G401.6 (cell line): Measurements from ENCODE around the gene USP24.
"Not testable (repeated sequence)": the region's sequence is repeated elsewhere in the genome, so short reads cannot be mapped to it uniquely, and the experiment has no call there.

Source experiments
- FAIRE-seq: peaks from 2 replicates; lab custom pipeline; 2012; peaks lifted over from hg19 to GRCh38; lab: Jason Lieb, UNC

The USP24 gene

DNA sequence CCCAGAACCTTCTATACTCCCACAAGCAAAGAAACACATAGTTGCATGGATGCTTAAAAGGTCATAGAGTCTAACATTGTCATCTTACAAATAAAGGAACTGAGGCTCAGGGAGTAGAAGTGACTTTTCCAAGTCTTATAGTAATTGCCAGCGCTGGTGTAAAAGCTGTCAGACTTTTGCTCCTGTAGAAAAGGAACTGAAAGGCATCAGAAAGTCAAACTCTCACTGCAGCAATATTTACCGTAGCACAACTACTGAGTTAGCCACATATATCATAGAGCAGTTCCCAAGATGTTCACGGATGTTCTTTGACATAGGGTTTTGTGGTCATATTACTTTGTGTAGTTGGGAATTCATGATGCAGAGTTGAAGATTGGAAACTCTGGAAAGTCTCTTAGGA lies 16.6 kb upstream of the USP24 start:
- no peak for FAIRE-seq

DNA sequence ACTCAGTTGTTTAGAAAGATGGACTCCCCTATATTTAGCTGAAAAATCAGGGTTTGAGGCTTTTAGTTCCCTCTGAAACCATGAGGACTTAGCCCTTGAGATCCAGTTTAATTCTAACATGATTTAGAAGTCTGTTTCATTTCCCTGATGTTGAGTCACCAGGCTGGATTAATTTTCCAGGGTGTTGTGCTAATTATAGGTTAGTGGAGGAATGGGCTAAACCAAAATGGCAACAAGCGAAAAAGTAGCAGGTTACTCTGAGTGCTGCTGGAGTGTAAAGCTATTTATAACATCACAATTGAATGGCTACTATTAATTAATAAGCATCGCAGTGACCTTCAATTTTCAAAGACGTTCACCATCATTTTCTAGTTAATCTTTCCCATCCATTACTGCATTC lies 15.5 kb upstream of the USP24 start:
- no peak for FAIRE-seq

DNA sequence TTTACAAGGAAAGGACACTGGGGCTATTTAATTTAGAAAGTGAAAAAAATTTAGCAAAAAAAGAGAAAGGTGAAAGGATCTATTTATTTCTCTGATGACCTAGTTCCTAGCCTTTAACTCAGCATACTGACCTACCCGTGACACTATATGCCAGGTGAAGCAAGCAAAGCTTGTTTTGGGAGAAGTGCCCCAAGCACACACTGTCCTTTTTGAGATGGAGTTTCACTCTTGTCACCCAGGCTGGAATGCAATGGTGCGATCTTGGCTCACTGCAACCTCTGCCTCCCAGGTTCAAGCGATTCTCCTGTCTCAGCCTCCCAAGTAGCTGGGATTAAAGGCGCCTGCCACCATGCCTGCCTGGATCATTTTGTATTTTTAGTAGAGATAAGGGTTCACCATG lies 14.6 kb upstream of the USP24 start:
- not testable (repeated sequence) for FAIRE-seq

DNA sequence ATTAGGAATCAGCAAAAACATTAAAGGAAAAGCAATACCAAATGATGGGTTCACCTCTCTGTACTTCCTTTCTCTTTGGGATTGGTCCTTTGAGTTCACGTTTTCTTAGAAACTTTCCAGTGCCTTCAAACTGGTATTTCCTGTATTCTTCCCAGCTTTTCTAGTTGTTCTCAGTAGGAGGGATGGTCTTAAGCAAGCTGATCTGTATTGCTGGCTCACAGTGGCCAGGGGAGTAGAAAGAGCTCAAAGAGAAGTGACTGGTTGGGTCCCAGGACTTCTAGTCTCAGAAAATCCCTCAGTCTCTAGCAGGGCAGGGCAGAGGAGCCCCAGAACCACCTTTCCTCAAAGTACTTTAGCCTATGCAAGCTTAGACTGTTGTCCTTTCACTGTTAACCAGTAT lies 10.1 kb upstream of the USP24 start:
- no peak for FAIRE-seq

DNA sequence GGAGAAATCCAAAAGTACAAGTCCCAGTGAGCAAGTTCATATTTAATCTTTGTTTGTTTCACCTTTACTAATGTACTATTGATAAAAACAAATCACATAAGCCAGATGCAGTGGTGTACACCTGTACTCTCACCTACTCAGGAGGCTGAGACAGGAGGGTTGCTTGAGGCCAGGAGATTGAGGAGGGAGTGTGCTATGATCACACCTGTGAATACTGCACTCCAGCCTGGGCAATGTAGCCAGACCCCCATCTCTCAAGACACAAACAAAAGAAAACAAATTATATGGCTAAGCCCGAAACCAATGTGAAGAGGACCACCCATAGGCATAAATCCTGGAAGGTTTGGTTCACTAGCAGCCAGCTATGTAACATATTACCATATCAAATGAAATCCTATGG lies 9.6 kb upstream of the USP24 start:
- FAIRE-seq = no peak

DNA sequence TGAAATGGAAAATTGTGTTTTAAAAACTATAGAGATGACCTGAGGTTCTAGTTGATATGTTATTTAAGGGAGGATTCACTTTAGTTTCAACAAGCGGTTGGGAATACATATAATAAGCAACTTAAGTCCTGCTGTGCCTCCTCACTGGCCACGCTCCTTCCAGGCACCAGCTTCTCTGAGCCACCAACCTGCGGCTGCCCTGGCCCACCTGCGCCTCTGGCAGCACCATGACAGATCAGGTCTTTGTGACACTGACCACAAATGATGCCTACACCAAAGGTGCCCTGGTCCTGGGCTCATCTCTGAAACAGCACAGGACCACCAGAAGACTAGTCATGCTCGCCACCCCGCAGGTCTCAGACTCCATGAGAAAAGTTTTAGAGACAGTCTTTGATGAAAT lies 7.0 kb upstream of the USP24 start:
- no peak for FAIRE-seq

DNA sequence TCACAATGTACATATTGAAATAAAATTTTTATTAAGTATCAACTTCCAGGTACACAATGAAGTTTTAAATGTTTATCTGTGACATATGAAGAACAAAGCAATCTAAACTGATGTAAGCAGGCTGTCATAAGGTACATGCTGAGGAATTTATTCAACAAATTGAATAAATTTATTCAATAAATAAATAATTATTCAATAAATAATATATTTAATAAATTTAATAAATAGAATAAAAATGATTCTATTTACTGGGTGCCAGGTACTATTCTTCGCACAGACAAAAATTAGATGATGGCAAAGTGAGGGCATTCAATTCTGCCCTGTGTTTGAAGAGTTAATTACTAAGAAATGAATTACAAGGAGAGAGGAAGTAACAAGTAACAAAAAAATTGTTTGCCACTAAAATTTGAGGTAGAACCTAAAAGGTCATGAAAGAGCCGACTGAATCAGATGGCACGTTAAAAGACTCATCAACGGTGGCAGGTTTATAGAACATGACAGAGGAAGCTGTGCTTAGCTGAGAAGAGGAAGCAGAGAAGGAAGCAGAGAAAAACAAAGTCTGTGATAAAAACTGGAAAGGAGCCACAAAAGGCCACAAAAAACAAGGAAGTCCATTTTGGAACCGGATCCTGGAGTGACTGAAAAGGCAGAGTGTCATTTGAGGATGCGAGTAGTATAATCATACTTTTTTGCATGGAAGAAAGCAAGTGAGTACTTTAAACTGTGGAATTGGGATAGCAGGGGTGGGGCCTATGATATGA lies 2.2 kb upstream of the USP24 start:
- FAIRE-seq = peak; percentile 11

DNA sequence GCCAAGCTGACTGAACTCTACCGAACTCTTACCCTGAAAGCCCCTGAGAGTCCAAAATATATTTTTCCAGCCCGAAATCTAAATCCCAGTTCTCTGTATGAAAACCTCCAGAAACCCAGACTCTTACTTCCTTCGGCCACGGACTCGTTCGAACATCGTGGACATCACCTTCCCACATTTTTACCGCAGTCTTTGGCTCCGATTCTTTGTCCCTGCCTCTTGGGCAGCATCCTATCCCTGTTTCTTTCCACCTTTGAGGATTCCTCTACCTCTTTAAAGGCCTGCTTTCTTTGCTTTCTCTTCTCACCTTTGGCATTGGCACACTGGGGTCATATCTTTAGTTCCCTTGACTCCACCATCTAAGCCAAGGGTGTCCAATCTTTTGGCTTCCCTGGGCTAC lies 932 bp upstream of the USP24 start:
- FAIRE-seq = no peak

DNA sequence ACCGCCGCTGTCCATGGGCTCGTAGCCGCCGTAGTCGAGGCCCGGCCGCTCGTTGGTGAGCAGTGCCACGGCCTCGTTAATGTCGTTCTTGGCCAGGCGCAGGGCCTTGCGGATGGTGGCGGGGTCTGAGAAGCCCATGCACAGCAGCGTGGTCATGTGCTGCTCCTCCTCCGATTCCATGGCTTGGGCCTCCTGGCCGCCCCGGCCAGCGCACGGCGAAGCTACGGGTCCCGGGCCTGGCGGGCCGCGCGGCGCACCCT lies 300 bp downstream of the USP24 start:
- no peak for FAIRE-seq

DNA sequence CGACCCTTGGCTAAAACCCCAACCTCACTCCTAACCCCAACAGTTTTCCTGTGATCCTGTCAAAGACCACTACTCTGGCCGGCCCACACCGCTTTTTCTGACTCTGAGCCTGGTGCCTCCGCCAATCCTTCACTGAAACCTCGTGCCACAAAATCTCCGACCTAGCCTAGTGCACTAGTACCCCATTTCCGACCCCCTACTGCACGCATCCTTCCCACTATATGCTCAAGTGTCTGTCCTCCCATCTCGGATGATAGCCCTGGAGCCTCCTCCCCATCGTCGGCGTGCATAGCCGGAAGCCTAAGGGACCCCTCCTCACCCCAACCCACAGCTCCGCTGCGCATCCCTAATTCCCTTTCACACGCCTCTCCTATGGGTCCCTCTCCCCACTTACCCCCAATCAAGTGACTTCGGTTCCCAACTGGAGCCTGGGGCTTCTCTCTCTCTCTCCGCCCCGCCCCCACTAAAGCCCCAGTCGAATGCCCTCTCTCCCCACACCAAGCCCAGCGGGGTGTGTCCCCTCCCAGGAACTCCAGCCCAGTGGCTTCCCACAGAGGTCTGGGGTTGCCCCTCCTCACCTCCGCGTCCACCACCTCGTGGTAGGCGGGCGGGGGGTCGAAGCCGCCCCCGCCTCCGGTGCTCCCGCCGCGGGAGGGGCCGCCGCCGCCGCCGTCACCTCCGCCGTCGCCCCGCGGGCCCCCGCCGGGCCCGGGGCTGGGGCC lies 791 bp downstream of the USP24 start:
- no peak for FAIRE-seq

DNA sequence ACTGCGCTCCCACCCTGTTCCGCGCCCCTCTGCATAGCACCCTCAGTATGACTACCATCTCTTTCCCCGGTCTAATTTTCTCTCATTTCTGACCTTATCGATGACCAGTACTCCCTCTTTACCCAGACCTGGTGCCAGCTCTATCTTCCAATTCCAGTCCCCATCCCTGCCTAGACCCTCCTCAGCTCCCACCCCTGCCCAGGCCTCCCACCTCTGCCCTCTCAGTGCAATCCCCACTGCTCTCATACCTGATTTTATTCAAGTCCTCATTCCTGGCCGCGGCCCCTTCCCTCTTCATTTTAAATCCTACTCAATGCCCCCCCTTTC lies 1.3 kb downstream of the USP24 start:
- no peak for FAIRE-seq

DNA sequence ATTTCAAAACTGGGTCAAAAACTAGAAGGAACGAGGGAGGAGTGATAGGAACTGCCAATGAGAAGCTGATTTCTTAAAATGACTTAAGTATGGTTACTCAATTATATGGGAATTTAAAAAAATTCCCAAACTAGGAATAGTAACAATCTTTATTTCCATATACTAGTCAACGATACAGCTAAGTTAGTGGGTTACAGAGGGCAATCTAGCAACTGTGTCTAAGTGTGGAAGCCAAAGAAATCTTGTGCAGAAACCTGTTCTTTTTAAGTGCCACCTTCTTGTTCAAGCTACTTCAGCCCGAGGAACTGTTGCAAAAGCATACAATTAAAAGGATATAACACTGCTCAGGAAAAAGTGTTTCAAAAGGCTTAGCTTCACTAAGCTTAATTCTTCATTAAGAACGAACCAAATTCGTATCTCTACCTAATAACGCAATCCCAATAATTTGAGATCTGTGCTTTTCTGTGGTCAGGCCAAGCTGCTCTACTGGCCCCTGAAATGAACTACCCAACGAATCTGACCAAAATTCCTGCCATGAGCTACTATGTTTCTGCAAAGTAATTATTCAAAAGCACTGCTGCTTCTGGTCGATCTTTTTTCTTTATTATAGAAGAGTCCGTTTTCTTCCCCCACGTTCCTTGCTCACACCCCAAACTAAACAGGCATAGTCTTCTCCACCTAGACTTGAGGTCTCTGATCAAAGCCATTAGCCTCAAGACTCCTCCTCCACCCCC lies 1.8 kb downstream of the USP24 start:
- peak; percentile 46 for FAIRE-seq

DNA sequence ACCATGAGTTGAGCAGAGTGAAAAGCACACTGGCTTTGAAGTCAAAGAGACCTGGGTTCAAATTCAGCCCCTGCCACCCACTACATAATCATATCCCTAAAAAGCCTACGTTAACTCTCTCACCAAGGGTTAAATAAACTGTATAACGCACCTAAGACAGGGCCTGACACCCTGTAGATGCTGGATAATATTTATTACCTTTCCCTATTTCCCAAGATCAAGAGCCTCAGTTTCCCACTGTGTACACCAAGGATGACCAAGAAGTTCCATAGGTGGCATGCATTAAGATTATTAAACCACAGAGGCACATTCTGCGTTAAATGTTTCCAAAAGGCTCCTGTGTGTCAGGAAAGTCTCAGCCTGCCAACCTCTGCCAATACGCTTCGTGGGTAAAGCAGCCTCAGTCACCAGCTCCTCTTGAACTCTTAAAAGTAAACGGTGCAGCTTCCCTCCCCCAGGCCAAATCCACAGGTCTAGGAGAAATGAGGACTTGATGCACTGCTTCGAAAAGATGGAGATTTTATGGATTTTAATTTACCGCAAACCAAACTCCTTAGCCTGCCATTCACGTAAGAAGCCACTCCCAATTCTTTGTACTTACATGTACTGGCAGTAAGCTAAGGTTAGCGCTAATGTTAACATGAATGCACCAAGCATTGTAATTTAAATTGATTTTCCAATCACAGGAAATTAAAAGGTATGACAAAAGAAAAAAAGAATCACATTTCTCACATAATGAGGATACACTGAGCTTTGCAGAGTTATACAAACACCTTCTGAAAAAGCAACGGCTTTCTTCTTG lies 2.6 kb downstream of the USP24 start:
- FAIRE-seq = peak; percentile 3

DNA sequence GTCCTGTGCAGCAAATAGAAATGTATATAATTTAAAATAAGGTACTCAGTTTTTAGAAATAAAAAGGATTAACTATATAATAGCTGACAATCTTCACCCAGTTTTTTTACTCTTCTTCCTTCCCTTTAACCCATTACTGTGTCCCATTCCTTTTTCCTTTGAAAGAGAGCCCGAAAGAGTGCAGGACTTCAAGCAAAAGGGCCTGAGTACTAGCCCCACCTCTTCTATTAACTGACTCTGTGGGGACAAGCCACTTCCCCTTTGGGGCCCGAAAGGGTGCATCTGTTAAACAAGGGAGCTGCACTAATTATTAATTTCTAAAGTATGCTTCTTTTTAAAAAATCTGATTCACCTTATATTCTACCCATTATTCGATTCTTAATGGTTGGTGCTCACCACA lies 3.3 kb downstream of the USP24 start:
- no peak for FAIRE-seq

DNA sequence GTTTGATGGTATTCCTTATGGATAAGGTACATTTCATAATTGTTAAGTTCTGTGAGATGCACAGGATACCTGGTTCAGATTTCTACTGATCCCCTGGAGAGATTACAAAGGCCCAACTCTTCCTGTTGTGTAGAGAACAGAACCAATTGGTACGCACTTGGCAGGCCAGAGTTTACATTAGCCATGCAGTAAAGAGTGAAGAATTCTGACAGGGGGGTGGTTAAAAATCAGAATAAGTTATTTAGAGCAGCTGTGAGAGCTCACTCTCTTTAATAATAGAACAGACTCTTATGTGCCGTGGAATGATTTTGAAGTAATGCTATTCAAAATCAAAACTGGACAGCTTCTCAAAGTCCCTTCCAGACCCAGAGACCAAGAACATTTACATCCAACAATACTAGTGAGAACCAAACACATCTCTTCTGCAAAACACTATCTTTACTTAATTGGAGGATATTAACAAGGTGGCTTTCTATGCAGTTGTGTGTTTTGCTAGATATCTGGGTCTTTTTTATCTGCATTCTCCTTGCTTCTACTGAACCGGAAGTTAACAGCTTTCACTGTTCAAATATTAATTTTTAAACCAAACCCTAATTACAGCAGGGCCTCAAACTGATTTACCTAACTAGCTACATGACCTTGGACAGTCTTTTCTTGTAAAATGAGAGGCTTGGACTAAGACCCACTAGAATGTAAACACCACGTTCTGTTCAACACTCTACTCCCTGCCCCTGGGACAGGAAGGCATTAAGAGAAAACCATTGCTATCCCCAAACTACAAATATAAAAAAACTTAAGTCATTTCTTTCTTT lies 4.0 kb downstream of the USP24 start:
- FAIRE-seq = no peak

DNA sequence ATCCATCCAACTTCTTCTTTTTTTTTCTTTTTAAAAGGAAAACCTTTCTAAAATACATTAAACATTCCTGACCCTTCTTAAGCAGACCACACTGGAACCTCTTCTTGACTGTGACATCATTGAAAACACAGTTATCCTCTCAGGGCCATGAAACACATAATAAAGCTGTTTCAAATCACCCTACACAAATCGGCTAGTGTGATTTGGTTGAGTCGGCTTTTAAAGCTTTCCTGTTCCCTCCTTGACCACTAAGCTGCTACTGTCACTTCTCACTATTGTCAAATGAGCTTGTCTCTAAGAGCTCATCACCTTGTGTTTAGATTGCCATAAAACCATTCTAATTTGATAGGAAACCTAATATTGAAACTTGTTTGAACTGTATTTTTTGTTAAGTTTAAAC lies 5.9 kb downstream of the USP24 start:
- no peak for FAIRE-seq

DNA sequence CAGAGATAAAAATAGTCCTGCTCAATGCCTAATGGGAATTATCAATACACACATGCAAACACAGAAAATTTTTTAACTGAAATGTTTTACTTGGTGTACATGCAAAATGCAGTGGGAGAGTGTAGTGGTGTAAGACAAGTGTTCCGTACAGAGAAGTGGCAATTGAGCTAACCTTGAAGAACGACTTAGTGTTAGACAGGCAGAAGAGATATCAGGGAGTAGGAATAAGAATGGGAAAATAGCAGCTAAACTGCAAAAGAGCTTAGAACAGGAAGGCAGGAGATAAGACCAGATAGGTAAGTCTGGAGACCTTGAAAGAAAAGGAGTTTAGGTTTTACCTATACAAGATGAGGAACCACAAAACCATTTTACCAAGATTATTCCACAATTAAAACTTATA lies 9.0 kb downstream of the USP24 start:
- no peak for FAIRE-seq

DNA sequence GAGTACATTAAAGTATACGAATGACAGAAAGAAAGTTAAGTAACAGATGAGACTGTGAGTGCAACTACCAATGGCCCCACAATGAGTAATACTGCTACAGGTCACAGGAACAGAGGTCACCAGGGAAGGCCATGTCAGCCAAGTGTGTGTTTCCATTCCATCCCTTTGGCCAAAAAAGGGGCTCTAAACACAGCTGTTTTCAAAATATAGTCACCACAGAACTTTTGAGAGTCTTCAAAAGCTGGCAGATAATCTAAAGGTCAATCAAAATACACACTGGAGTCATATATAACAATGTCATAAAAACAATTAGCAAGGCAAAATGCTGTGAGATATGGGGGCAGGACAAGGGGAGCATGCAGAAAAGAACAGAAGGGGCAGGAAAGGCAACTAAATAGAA lies 10.2 kb downstream of the USP24 start:
- no peak for FAIRE-seq

DNA sequence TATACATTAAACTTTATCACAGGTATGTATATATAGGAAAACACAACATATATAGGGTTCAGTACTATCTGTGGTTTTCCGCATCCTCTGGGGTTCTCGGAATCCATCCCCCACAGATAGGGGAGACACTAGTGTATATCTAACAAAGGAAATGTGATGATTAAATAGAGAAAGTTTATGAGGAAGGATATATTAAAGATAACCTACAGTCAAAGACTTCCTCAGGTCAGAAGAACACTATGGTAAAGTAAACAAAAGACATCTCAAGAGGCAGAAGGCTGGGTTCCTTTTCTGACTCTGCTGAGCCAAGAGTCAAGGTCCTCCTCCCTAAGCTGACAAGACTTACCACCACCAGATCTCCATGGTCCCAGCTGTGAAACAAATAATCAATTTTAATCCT lies 12.1 kb downstream of the USP24 start:
- no peak for FAIRE-seq

DNA sequence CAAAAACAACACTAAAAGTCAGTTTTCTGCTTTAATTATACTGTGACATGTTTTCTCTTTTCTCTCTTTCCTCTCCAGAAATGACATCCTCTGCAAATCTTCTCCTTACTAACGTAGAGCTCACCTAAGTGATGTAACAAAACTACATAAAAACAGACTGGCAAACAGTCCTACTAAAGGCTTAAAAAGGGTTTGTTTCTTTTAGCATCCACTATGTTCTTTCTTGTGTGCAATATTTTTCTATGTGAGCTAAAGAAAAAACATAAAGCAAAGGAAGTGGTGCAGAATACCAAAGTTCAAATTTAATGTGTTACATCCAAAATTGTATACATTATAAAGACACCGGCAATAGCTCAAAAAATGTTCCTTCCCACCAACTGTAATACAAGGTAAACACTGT lies 14.5 kb downstream of the USP24 start:
- FAIRE-seq = no peak

DNA sequence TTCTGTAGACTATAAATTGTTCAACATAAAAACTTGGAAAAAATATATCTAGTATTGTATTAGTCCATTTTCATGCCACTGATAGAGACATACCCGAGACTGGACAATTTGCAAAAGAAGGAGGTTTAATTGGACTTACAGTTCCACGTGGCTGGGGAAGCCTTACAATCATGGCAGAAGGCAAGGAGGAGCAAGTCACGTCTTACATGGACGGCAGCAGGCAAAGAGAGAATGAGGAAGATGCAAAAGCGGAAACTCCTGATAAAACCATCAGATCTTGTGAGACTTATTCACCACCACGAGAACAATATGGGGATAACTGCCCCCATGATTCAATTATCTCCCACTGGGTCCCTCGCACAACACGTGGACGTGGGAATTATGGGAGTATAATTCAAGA lies 15.4 kb downstream of the USP24 start:
- not testable (repeated sequence) for FAIRE-seq

DNA sequence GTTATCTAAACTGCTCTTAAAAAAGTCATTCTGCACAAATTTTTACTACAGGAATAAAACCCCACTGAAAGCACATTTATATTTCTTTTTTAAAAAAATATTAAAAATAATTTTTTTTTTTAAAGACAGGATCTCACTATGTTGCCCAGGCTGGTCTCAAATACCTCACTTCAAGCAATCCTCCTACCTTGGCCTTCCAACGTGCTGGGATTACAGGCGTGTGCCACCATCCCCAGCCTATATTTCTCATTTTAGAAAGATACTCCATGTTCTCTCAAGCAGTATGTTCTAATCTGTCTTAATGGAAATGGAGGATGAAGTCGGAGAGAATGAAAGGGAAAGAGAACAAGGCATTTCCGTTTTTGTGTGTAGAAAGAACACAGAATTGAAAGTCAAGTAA lies 17.1 kb downstream of the USP24 start:
- no peak for FAIRE-seq
